Retina (tissue), 1 donor: ENCODE data around the gene HOXC13.

ENCODE experiments used
- DNase-seq: peaks from one replicate; pipeline ENCODE4 v3.0.0-alpha.2; 2016

Gene HOXC13

DNA sequence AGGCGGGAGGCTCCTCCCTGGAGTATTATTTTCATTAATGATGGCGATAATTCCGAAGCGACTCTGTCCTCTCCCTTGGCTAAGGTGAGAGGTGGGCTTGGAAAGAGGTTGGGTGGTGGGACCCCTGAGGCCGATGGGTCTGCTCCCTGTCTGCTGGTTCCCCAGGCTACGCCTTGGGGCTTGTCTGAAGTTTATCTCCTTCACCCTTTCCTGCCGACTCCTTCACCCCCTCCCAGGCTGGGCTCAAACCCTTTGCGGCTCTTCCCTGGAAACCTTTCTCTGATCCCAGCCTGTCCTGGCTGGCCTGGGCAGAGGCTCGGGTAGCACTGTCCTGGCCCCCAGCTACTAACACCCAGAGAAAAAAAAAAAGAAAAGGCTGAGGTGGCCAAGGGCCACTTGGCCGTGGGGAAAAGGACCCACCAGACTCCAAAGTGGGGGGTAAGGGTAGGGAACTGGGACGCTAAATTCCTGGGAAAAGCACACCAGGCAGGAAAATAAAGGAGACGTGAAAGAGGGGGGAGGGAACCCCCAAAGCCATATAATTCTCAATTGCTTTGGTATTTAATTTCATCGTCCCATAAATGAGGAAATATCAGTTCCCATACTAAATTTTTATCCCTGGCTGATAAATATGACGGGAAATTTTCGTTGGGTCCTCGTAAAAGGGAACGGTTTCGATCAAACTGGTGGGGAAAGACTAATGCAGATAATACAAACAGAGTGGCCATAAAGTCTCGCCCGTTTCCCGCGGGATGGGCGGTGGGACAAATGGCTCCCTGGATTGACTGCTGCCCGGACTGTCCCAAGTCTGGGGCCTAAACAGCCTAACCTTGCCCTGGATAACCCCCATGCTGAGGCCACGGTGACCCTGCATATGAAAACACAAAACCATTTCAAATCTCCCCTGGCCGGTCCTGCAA is 44.3 kb downstream of the HOXC13 start:
- DNase-seq, result no peak

DNA sequence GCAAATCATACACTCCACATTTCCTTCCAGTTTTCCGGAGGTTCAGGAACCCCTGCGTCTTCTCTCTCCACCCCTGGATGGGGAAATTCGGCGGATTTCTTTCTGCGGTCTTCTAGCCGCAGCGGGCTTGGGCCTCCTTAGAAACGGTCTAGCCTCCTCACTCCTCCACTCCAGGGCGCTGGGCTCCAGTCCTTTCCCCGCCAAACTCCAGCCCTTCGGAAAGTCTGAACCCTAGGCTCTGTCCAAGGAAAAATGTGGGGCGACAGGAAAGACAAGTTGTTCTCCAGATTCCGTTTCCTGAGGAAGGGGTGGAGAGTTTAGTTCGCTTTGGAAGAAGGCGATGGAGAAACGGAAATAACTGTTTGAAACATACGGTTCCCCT is 44.9 kb downstream of the HOXC13 start:
- DNase-seq, result no peak

DNA sequence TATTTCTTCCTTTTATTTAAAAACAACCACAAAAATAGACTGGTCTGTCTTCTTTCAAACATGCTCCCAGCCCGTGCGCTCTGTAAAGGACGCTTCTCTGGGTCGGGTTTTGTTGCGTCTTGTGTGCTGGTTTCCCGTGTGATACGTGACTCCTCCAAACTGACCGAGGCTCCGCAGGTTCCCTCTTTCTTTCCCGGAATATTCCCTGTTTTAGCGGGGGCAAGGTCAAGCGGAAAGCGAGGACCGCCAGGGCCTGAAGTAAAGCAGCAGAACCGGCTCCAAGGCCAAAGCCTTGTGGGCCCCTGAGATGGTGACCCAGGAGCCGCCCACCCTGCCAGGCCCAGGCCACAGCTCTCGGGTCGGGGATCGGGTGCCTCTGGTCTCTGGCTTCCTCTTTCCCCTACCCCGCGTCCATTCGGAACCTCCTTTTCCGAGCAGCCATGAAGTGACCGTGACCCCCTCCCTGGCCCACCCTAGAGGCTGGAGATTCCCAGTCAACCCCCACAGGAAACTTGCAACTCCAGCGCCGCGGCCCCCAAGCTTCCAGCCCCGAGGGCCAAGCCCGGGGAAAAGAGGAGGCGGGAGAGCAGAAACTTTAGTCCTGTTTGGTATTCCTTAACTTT is 45.4 kb downstream of the HOXC13 start:
- no peak for DNase-seq

DNA sequence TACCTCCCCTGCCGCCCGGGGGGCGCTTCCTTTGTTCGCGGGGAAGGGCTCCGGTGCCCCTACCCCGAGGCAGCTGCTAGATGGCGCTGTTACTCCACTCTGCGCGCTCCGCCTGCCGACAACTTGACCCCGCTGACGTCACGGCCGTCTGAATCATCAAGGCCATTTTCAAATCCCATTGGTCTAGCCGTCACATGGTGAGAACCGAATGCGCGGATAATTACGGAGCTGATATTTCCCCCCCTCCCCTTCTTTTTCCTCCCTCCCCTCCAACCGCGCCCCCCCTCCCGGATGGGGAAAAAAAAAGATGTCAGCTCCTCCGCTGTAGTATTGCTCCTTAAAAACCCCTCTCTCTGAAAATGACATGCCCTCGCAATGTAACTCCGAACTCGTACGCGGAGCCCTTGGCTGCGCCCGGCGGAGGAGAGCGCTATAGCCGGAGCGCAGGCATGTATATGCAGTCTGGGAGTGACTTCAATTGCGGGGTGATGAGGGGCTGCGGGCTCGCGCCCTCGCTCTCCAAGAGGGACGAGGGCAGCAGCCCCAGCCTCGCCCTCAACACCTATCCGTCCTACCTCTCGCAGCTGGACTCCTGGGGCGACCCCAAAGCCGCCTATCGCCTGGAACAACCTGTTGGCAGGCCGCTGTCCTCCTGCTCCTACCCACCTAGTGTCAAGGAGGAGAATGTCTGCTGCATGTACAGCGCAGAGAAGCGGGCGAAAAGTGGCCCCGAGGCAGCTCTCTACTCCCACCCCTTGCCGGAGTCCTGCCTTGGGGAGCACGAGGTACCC is 46.5 kb downstream of the HOXC13 start, which contains the start of gene HOXC10:
TSS of gene HOXC10 (plus strand) at position 246 of the 791 bp plus-strand sequence. CDS start at position 360, 114 bp downstream.
- DNase-seq, result peak; percentile 85

DNA sequence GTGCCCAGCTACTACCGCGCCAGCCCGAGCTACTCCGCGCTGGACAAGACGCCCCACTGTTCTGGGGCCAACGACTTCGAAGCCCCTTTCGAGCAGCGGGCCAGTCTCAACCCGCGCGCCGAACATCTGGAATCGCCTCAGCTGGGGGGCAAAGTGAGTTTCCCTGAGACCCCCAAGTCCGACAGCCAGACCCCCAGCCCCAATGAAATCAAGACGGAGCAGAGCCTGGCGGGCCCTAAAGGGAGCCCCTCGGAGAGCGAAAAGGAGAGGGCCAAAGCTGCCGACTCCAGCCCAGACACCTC is 47.0 kb downstream of the HOXC13 start:
- peak; percentile 68 for DNase-seq

DNA sequence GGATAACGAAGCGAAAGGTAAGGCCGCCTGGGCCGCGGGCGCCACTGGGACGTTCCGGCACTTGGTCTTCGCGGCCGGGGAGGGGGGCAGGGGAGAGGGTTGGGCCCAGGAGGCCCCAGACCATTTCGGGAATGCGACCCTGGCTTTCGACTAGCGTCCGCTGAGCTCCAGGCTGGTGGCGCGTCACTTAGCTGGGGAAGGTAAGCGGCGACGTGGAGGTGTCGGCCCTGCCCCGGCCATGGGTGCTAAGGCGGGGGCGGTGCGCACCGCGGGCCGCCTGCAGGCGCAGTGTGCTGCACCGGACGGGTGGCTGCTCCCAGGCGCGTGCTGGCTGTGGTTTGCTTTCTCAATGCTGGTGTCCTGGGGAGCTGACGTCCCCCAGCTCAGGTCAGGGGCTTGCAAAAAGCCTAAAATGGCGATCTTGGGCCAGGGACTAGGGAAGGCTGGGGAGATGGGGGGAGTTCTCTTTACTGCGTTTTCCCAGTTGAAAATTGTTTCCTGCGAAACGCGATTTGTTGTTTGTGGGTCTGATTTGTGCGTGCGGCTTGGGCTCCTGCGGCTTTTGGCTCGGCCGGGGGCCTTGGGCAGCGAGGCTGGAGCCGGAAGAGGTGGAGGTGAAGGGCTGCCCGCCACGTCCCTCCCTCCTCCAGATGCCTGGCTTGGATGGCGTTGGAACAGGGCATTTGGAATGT is 47.5 kb downstream of the HOXC13 start:
- DNase-seq, result no peak

DNA sequence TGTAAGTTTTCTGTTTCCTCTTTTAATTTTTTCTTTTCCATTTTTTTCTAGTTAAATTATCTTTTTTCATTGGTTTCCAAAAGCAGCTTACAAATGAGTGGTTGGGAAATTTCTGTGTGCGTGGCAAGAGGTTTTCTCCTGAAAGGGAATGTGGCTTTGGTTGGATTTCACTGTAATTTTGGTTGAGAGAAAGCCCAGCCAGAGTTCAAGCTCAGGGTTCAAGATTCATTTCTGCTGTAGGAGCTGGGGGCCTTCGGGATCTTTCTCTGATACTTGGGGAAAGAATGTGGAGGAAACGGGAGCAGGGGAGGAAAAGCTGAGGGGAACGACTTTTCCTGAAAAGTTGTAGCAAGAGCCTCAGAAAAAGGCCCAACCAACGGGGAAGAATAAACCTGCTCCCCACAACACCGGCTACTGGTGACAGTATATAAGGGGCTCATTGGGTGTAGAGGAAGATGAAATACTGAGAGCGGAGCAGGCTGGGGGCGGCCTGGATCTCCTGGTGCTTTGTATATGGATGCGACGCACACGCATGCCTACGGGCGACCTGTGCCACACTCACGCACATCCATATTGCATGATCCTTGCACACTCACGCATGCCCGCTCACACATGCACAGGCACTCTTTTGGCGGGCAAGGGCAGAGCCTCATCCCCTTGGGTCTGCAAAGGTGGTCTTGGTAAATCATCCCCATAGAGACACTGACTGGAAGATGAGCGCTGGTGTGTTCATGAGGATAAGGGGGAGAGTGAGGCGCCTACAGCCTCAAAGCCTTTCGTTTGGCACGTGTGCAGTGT is 48.3 kb downstream of the HOXC13 start:
- DNase-seq, result peak; percentile 49

DNA sequence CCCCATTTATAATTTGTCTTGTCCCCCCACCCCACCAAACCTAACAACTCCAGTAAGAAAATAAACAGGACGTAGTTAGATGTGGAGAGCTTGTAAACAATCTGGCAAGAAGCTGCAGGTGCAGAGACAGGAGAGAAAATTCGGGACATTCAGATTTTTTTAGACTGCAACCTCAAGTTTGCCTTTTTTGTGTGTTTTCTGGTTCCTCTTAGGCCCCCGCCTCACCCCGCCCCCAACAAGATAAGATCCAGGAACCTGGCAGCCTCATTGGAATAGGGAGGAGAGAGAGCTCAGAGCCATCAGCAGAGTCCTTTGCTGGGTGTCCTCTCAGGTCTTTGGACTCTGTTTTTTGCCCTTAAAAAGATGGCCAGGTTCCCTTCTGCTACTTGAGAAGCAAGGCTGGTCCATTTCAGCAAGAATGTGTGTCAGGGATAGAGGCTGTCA is 49.2 kb downstream of the HOXC13 start:
- DNase-seq, result no peak

DNA sequence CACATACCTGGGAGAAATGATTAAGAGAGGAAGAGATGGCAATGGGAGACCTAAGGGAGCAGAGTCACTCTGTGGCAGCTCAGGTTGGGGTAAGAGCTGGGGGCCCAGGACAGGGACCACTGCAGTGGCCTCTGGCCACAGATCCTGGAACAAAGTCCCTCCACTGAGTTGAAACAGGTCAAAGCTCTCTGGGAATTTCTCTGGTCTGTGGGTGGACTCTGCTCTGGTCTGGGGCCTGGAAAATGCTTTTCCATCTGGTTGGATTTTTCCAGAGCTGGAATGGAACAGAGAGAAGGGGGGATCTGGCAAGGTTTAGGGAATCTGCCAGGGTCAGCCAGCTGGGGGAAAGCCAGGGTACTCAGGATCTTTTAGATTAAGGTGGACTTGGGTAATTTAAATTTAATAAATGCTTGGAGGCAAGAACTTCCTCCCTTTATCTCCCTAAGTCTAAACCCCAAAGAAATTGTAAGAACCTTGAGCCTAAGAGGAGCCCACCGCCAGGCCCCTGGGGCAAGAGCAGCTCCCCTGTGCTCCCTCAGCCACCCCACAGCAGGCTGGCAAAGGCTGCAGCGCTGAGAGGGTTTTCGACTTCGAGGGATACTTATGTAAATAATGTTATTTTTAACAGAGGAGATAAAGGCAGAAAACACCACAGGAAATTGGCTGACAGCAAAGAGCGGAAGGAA is 50.1 kb downstream of the HOXC13 start:
- no peak for DNase-seq

DNA sequence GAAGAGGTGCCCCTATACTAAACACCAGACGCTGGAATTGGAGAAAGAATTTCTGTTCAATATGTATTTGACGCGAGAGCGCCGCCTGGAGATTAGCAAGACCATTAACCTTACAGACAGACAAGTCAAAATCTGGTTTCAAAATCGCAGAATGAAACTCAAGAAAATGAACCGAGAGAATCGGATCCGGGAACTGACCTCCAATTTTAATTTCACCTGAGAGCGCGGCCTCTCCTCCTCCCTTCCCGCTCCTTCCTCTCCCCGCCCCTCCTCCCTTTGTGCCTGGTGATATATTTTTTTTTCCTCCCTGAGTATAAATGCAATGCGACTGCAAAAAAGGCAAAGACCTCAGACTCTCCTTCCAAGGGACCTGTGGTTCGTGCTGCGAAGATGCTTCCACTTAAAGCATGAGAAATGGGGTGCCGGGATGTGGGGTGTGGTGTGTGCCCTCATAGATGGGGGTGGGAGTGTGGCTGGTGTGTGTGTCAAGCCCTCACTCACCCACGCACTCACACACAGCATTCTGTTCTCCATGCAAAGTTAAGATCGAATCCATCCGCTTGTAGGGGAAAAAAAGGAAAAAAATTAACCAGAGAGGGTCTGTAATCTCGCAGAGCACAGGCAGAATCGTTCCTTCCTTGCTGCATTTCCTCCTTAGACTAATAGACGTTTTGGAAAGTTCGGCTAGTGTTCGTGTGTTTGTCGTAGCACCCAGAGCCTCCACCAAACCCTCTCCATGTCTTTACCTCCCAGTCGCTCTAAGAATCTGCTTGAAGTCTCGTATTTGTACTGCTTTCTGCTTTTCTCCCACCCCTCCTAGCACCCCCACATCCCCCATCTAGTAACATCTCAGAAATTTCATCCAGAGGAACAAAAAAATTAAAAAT is 50.8 kb downstream of the HOXC13 start:
- DNase-seq, result no peak

DNA sequence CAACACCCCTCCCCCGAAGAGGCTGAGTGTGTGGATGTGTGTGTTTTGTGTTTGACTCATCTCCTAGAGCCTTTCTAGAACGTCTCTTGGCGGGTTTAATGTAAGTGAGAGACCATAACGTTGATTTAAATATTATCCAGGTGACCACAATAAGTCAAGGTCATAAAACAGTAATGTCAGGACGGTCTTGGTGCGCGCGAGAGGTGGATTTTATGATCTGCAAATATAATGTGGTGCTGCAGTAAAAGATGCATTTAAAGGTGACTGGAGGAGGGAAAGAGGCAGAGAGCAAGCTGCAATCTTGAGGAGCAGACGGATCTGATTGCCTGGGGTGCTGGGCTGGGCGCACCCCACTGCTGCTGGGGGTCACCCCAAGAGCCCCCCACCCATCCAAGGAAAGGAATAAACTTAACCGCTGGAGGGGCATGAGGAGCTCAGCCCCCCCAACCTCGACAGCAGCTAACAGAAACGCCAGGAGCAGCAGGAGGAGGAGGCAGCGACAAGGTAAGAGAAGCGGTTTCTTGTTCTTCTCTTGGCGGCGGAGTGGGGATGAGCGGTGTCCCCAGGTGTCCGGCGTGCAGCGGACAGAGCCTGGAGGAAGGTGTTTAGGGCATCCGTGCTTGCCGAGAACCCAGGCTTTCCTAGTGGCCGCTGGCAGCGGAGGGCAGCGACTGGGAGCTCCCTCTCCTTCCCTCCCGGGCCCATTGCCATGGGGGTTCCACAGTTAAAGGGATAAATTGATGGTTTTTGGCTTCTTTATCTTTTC is 51.9 kb downstream of the HOXC13 start:
- DNase-seq, result no peak

DNA sequence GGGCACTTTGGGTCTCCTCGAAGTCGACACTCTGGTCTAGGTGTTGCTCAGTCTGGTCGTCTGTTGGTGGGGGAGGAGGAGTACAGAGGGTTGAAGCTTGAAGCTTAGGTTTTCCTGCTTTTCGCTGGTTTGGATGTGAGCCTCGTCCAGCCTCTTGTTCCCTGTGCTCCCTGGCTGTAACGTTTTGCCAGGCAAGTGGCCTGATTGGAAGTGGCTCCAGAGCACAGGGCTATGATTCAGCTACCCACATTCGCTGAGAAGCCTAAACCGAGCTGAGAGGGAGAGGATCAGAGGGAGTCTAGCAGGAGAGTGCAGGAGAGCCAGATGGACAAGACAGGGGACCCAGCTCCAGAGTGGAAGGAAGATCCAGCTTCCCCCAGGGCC is 52.4 kb downstream of the HOXC13 start:
- no peak for DNase-seq

DNA sequence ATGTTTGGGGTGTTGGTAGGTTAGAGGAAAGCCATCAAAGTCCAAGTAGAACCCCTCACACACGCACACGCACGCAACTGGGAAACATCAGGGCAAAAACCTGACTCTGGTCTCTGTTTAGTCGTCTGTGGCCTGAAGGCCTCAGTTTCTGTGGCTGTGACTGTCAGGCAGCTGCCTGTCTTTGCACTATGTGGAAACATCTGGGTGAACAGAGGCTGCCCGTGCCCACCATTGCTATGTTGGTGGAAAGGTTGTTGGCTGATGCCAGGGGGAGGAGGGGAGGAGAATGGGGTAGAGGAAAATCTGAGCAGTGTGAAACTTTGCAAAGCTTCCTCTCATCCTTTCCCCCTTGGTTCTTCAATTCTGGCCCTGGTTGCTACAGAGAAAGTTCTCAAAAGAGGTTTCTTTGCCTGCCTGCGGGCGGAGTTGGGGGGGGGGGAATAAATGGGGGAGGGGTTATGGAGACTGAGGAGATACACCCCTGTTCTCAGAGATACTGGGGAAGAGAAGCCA is 53.8 kb downstream of the HOXC13 start:
- no peak for DNase-seq

DNA sequence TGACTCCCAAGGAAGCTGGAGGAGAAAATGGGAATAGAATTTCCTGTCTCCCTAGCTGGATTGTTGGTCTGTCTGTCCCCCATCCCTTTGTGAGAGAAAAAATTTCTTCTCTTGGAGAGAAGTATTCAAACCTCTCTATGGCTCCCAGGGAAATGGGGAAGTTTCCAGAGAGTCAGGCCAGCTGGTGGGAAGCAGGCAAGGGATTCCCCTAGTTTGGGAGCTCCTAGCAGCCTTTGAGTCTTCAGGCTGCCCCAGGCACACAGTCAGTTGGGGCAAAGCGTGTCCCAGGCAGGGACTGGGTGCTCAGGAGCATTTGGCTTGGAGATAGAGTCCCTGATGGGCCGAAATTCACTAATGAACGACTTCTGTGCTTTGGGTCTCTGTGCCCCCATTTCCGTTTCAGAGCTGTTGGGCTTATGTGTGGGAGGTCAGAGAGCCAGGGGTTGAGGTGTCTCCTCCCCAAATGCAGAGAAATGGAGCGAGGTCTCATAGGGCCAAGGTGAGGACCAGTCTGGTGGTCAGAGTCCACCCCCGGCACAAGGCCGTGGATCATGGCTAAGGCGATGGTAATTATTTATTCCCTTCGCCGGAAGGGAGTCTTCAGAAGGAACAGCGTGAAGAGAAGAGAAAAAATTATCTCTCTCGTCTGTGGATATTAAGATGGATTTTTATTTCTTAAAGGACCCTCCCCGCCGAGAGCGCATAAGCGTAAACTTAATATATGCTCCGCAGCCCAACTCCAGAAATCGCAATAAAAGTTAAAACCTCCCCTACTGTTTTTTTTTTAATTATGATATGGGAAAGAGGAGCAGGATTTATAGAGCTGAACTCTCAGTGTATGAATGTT is 54.8 kb downstream of the HOXC13 start:
- DNase-seq, result no peak

DNA sequence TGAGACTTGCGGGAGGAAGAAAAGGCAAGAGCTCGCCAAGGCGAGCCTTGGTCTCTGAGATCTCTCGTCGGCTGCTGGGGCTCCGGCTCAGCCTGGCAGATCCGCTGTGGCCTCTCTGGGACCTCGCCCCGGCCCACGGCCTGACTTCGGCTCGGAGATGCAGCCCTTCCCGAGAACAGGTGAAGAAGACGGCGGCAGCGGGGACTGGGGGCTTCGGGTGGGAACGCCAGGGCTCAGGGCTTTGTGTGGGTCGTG is 55.3 kb downstream of the HOXC13 start:
- no peak for DNase-seq

DNA sequence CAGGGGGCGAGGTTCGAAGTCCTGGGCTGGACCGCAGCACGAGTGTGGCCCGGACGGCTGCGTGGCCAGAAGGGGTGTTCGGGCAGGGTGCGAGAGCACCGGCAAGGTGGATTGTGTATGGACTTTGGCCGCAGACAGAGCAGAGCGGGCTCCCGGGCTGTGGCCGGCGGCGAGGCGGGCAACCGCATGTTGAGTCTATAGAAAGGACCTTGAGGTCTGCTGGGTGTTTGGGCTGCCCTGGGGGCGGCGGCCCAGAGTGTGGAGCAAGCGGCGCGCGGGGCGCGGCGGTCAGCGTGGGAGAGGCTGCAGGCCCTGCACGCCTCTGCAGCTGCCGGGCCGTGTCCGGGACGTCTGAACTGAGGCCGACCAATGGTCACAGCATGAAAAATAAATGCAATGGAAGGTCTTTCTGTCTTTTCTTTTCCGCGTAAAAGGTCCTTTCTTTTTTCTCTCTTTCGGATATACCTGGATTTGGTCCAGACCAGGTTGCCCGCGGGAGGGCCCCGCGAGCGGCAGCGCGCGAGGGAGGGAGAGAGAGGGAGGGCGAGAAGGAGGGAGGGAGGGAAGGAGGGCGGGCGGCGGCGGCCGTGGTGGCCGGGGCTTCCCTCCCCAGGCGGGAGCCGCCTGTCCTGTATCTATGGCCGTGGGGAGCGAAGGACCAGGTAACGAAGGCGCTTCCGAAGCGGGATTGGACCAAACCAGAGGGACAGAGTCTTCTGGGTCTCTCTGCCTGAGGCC is 55.8 kb downstream of the HOXC13 start:
- no peak for DNase-seq

DNA sequence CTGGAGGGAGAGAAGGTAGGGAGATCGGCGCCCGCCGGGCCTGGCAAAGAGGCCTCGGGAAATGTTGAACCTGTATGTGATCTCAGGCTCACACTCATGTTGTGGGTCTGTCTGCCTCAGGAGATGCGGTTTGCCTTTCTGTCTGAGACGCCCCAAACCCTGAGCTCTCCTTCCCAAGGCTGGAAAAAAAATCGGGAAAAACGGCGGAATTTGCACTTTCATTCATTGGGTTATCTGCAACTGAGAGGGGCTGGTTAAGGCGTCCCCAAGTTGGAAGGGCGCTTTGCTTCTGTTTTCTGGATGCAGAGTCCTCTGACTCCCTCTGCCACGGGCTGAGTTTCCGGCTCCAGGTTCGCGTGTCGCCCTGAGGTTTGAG is 56.4 kb downstream of the HOXC13 start:
- no peak for DNase-seq
